Spleen (tissue), 7 donors: ENCODE measurements around the gene ARID5A.

ENCODE experiments used
- POLR2AphosphoS5 ChIP-seq, 3 donors: sonication (generic); formaldehyde crosslinking; IDR thresholded peaks; one replicate each; pipeline ENCODE4 v1.5.1; 2017; ENCODE audit warnings: antibody characterized with exemption in 3 of 3
- TF ChIP-seq, protein P1 (sequence below), 11 experiments: fragments of 200-600 bp in 7 of 11; fragments of 450-650 bp in 4 of 11; sonication (generic) in 4 of 11; IDR thresholded peaks in 8 of 11; conservative IDR thresholded peaks in 3 of 11; 1 replicate in 7 of 11; 2 replicates in 4 of 11; pipeline versions ENCODE4 v1.4.0 to v1.8.0; 2016 to 2021; ENCODE audit warnings: antibody characterized with exemption in 11 of 11, inconsistent platforms in 4 of 11, mild to moderate bottlenecking in 1 of 11
- donor health status: DM: no; HTN: no; CAD: no; lungs with moderate emphysema.
- donor health status: DM: no; HTN: no; CAD: no.
- donor health status: DM: no; HTN: no; CAD: no.

DNA sequence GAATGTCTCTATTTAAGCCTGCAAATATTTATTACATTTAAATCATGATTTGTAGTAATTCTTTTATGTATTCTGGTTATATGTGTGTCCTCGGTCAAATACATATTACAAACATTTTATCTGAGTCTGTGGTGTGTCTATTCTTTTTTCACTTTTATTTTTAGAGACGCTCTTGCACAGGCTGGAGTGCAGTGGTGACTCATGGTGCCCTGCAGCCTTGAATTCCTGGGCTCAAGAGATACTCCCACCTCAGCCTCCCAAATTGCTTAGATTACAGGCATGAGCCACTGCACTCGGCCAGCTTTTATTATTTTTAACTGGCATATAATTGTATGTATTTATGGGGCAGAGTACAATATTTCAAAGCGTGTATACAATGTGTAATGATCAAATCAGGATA, 47.5 kb downstream of the ARID5A start:
- TF ChIP-seq, protein P1, sequence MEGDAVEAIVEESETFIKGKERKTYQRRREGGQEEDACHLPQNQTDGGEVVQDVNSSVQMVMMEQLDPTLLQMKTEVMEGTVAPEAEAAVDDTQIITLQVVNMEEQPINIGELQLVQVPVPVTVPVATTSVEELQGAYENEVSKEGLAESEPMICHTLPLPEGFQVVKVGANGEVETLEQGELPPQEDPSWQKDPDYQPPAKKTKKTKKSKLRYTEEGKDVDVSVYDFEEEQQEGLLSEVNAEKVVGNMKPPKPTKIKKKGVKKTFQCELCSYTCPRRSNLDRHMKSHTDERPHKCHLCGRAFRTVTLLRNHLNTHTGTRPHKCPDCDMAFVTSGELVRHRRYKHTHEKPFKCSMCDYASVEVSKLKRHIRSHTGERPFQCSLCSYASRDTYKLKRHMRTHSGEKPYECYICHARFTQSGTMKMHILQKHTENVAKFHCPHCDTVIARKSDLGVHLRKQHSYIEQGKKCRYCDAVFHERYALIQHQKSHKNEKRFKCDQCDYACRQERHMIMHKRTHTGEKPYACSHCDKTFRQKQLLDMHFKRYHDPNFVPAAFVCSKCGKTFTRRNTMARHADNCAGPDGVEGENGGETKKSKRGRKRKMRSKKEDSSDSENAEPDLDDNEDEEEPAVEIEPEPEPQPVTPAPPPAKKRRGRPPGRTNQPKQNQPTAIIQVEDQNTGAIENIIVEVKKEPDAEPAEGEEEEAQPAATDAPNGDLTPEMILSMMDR (IDR thresholded peaks at IDR 0.05 in 8 of 11, conservative IDR thresholded peaks at IDR 0.05 in 3 of 11) = no peak
- TF ChIP-seq POLR2AphosphoS5 (IDR thresholded peaks at IDR 0.05) = no peak
